Endodermal cell (in vitro differentiated cells): Measurements from ENCODE around the gene CALB2. TPM values are rescaled to one million over a fixed set of nuclear protein-coding genes. Genes with fewer than 3 reads are reported as not detected.

Experiments
- DNase-seq: peaks from one replicate; pipeline ENCODE4 v3.0.0-alpha.2; 2017
- H3K27ac ChIP-seq: 2 replicates; pipeline ENCODE4 v1.5.1; 2013; ENCODE audit warnings: mild to moderate bottlenecking, low read depth, low read length, moderate library complexity
- H3K27me3 ChIP-seq: 2 replicates; pipeline ENCODE4 v1.6.1; 2013; ENCODE audit warnings: mild to moderate bottlenecking, low read length, moderate library complexity; ENCODE audit not compliant: insufficient read depth, control insufficient read depth, poor library complexity, severe bottlenecking
- H3K36me3 ChIP-seq: 2 replicates; pipeline ENCODE4 v1.7.0; 2013; ENCODE audit warnings: mild to moderate bottlenecking, low read length, moderate library complexity; ENCODE audit not compliant: control insufficient read depth, insufficient read depth
- H3K4me1 ChIP-seq: one replicate; pipeline ENCODE4 v1.7.0; 2013; ENCODE audit warnings: low read length; ENCODE audit not compliant: control insufficient read depth, insufficient read depth
- H3K4me3 ChIP-seq: 2 replicates; pipeline ENCODE4 v1.5.1; 2013; ENCODE audit warnings: mild to moderate bottlenecking, low read length, moderate library complexity
- H3K9ac ChIP-seq: 2 replicates; pipeline ENCODE4 v1.6.1; 2013; ENCODE audit warnings: mild to moderate bottlenecking, low read length, moderate library complexity; ENCODE audit not compliant: poor library complexity, severe bottlenecking; ENCODE audit errors: extremely low read depth
- H3K9me3 ChIP-seq: 2 replicates; pipeline ENCODE4 v1.6.1; 2013; ENCODE audit warnings: mild to moderate bottlenecking, low read length, moderate library complexity; ENCODE audit not compliant: control insufficient read depth
- H3K27ac Mint-ChIP-seq: 2 replicates; pipeline ENCODE4 v1.8.0; 2020; ENCODE audit warnings: mixed read lengths
- H3K27me3 Mint-ChIP-seq: 2 replicates; pipeline ENCODE4 v1.8.0; 2021; ENCODE audit warnings: mild to moderate bottlenecking, mixed read lengths; ENCODE audit not compliant: insufficient read depth
- H3K36me3 Mint-ChIP-seq: 2 replicates; pipeline ENCODE4 v1.8.0; 2020; ENCODE audit warnings: low read depth, mixed read lengths
- H3K4me1 Mint-ChIP-seq: 2 replicates; pipeline ENCODE4 v1.8.0; 2020; ENCODE audit warnings: mixed read lengths
- H3K4me3 Mint-ChIP-seq: 2 replicates; pipeline ENCODE4 v1.8.0; 2020; ENCODE audit warnings: mild to moderate bottlenecking, moderate library complexity, mixed read lengths
- H3K9me3 Mint-ChIP-seq: 2 replicates; pipeline ENCODE4 v1.8.0; 2020; ENCODE audit warnings: mild to moderate bottlenecking, mixed read lengths
- CTCF ChIP-seq: fragments of 200-600 bp; sonication (generic); conservative IDR thresholded peaks from 2 replicates; pipeline ENCODE4 v1.5.0; 2021; ENCODE audit warnings: antibody characterized with exemption, mild to moderate bottlenecking
- WGBS, 2 experiments: methylation state at CpG; one replicate each; pipeline versions ENCODE4 v1.1.5 to v1.1.7; 2013; ENCODE audit warnings: missing lambda C conversion rate in 2 of 2, mixed read lengths in 1 of 2; ENCODE audit not compliant: insufficient coverage in 1 of 2, insufficient read length in 1 of 2; 5-methylcytosine and 5-hydroxymethylcytosine counted together
- total RNA-seq, 2 donors: library from RNA; stranded (reverse); fragmentation: NEBNext Ultra II Directional in 1 of 2; extraction: Animal tissue kit (Norgen Biotek cat#: 25700) in 1 of 2; gene quantifications; 2 replicates in 1 of 2; 3 replicates in 1 of 2; pipeline ENCODE4 v1.2.1, GENCODE V29; 2021

CALB2 gene
- total RNA-seq, 2 donors from 2014 or later, result 1.8 TPM; not detected in 1

- Histone ChIP-seq H3K9ac (no peak overlapping the region), H3K27me3 (peaks cover 12% of the 10 kb centered on the region), H3K9me3 (no peaks in the 10 kb centered on the region), H3K4me3 (no peak overlapping the region), H3K4me1 (peaks cover 11% of the 10 kb centered on the region), H3K27ac (no peak overlapping the region), H3K36me3 (no peaks in the 10 kb centered on the region)
- TF ChIP-seq CTCF, result no peak
- no peak for DNase-seq
- H3K4me3 Mint-ChIP-seq, result no peak overlapping the region
- peaks cover 29% of the 10 kb centered on the region for H3K27me3 Mint-ChIP-seq
- 80 to 92% methylated on average over 6 to 10 of the region's 10 CpGs for WGBS, 2 experiments
- H3K9me3 Mint-ChIP-seq, result no peaks in the 10 kb centered on the region
- no peaks in the 10 kb centered on the region for H3K36me3 Mint-ChIP-seq
- peaks cover 24% of the 10 kb centered on the region for H3K4me1 Mint-ChIP-seq
- H3K27ac Mint-ChIP-seq, result no peak overlapping the region
These were observed 25.7 kb downstream of the CALB2 start for GRCh38 chr16:71384073-71384724.

GRCh38 chr16:71387045-71387871, 28.7 kb downstream of the CALB2 start:
- H3K9ac ChIP-seq, result no peak overlapping the region
- Mint-ChIP-seq H3K4me1 (peaks cover 28% of the 10 kb centered on the region), H3K9me3 (no peaks in the 10 kb centered on the region), H3K36me3 (no peaks in the 10 kb centered on the region), H3K4me3 (peak overlapping the region; percentile 10), H3K27me3 (peaks cover 11% of the 10 kb centered on the region), H3K27ac (peak overlapping the region; percentile 25)
- H3K27me3 ChIP-seq, result no peaks in the 10 kb centered on the region
- H3K27ac ChIP-seq, result no peak overlapping the region
- TF ChIP-seq CTCF, result no peak
- no peaks in the 10 kb centered on the region for H3K9me3 ChIP-seq
- peak; percentile 72 for DNase-seq
- peak overlapping the region; percentile 16 for H3K4me3 ChIP-seq
- H3K36me3 ChIP-seq, result no peaks in the 10 kb centered on the region
- 39 to 54% methylated on average over 6 to 9 of the region's 9 CpGs for WGBS, 2 experiments
- H3K4me1 ChIP-seq, result peaks cover 11% of the 10 kb centered on the region

GRCh38 chr16:71389330-71389729, 30.8 kb downstream of the CALB2 start:
- Mint-ChIP-seq H3K27ac (no peak overlapping the region), H3K36me3 (no peaks in the 10 kb centered on the region), H3K4me1 (peaks cover 37% of the 10 kb centered on the region), H3K4me3 (no peak overlapping the region), H3K27me3 (peaks cover 2% of the 10 kb centered on the region), H3K9me3 (no peaks in the 10 kb centered on the region)
- H3K4me1 ChIP-seq, result peaks cover 19% of the 10 kb centered on the region
- WGBS, 2 experiments, result 88 to 96% methylated on average over 2 to 7 of the region's 7 CpGs
- TF ChIP-seq CTCF, result no peak
- no peaks in the 10 kb centered on the region for H3K9me3 ChIP-seq
- no peaks in the 10 kb centered on the region for H3K36me3 ChIP-seq
- H3K27ac ChIP-seq, result no peak overlapping the region
- no peak for DNase-seq
- H3K4me3 ChIP-seq, result no peak overlapping the region
- H3K27me3 ChIP-seq, result no peaks in the 10 kb centered on the region
- H3K9ac ChIP-seq, result no peak overlapping the region
